ENCODE data around the gene STARD7. TPM values are rescaled to one million over a fixed set of nuclear protein-coding genes. Genes with fewer than 3 reads are reported as not detected.

The STARD7 gene
- polyA plus RNA-seq, 1 donor (not counting 4 experiments of a cell fraction or from before 2014, with no cell fraction given) = 73.4 TPM

DNA sequence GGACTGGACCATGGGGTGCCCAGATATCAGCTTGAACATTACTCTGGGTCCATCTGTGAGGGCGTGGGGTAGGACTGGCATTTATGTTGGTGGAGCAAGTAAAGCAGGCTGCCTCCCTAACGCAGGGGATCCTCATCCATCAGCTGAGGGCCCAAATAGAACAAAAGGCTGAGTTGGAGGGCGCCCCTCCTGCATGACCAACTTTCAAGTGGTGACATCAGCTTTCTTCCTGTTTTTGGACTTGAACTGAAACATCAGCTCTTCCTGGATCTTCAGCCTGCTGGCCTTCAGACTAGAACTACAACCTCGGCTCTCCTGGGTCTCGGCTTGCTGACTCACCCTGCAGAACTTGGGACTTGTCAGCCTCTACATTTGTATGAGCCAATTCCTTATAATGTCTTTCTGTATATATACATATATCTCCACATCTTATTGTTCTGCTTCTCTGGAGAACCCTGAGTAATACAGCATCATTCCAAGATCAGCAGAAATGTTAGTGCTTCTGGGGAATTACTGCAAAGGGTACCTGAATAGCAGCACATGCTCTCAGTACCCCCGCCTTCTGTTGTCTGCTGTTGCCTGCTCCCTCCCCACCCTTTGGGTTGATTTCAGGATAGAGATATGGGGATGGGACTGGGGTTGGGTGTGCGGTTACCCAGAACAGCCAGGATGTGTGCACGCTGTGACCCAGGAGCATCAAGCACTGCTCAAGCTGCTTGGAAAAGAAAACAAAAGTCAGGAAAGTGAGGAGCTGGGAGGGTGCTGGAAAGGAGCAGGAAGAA, 37.2 kb upstream of the STARD7 start:
- no peak overlapping the region for H3K27ac ChIP-seq (ENCODE audit: control insufficient read depth, insufficient read depth, low read length)
- no peak for TF ChIP-seq EZH2 (IDR thresholded peaks at IDR 0.05; ENCODE audit: low read length)
- TF ChIP-seq, protein P1, sequence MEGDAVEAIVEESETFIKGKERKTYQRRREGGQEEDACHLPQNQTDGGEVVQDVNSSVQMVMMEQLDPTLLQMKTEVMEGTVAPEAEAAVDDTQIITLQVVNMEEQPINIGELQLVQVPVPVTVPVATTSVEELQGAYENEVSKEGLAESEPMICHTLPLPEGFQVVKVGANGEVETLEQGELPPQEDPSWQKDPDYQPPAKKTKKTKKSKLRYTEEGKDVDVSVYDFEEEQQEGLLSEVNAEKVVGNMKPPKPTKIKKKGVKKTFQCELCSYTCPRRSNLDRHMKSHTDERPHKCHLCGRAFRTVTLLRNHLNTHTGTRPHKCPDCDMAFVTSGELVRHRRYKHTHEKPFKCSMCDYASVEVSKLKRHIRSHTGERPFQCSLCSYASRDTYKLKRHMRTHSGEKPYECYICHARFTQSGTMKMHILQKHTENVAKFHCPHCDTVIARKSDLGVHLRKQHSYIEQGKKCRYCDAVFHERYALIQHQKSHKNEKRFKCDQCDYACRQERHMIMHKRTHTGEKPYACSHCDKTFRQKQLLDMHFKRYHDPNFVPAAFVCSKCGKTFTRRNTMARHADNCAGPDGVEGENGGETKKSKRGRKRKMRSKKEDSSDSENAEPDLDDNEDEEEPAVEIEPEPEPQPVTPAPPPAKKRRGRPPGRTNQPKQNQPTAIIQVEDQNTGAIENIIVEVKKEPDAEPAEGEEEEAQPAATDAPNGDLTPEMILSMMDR (optimal IDR thresholded peaks at IDR 0.05 in 1 of 3, IDR thresholded peaks at IDR 0.05 in 1 of 3, conservative IDR thresholded peaks at IDR 0.05 in 1 of 3; ENCODE audit: extremely low read depth in 1 of 3, insufficient read depth in 2 of 3, low read length in 3 of 3) = no peak
- no peaks in the 10 kb centered on the region for H3K79me2 ChIP-seq (ENCODE audit: control insufficient read depth, insufficient read depth, low read length)
- no peak overlapping the region for H2AFZ ChIP-seq (ENCODE audit: control insufficient read depth, low read length)
- DNase-seq (ENCODE audit: low read depth, low spot score) (no peak), FAIRE-seq (no peak)
- no peak overlapping the region for H3K9ac ChIP-seq (ENCODE audit: control insufficient read depth, extremely low read depth, insufficient read depth, low read length)
- H3K9me3 ChIP-seq (ENCODE audit: control insufficient read depth, low read depth, low read length) = no peaks in the 10 kb centered on the region
- dilution Hi-C loops (cut with MboI; ENCODE audit: extremely low pct_ligation_motif_present, low sequenced_read_pairs) = no loop called here
- no peaks in the 10 kb centered on the region for H3K27me3 ChIP-seq (ENCODE audit: control insufficient read depth, extremely low read depth, insufficient read depth, low read length)
- H3K4me3 ChIP-seq (ENCODE audit: control insufficient read depth in 2 of 3, extremely low read depth in 1 of 3, insufficient read depth in 2 of 3, low read depth in 1 of 3, low read length in 3 of 3) = no peak overlapping the region
- H3K36me3 ChIP-seq (ENCODE audit: control insufficient read depth in 2 of 2, extremely low read depth in 1 of 2, insufficient read depth in 2 of 2, low read length in 2 of 2) = no peaks in the 10 kb centered on the region
- no peaks in the 10 kb centered on the region for H4K20me1 ChIP-seq (ENCODE audit: control insufficient read depth, extremely low read depth, insufficient read depth, low read length)
- H3K4me1 ChIP-seq (ENCODE audit: control insufficient read depth, extremely low read depth, insufficient read depth, low read length) = peaks cover 20% of the 10 kb centered on the region
- H3K4me2 ChIP-seq (ENCODE audit: control insufficient read depth, extremely low read depth, insufficient read depth, low read depth, low read length) = no peak overlapping the region
- no peaks in the 10 kb centered on the region for H3K9me1 ChIP-seq (ENCODE audit: control insufficient read depth, extremely low read depth, insufficient read depth, low read length)

DNA sequence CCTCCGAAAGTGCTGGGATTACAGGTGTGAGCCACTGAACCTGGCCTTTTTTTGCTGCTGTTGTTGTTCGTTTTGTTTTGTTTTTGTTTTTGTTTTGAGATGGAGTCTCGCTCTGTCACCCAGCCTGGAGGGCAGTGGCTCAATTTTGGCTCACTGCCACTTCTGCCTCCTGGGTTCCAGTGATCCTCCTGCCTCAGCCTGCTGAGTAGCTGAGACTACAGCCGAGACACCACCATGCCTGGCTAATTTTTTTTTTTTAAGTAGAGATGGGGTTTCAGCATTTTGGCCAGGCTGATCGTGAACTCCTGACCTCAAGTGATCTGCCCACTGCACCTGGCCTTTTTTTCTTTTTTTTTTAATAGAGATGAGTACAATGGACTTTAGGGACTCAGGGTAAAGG, 35.2 kb upstream of the STARD7 start:
- H4K20me1 ChIP-seq (ENCODE audit: control insufficient read depth, extremely low read depth, insufficient read depth, low read length) = no peaks in the 10 kb centered on the region
- H2AFZ ChIP-seq (ENCODE audit: control insufficient read depth, low read length) = no peak overlapping the region
- no peak overlapping the region for H3K9ac ChIP-seq (ENCODE audit: control insufficient read depth, extremely low read depth, insufficient read depth, low read length)
- no peaks in the 10 kb centered on the region for H3K27me3 ChIP-seq (ENCODE audit: control insufficient read depth, extremely low read depth, insufficient read depth, low read length)
- H3K36me3 ChIP-seq (ENCODE audit: control insufficient read depth in 2 of 2, extremely low read depth in 1 of 2, insufficient read depth in 2 of 2, low read length in 2 of 2) = no peaks in the 10 kb centered on the region
- DNase-seq (ENCODE audit: low read depth, low spot score) (no peak), FAIRE-seq (no peak)
- no peaks in the 10 kb centered on the region for H3K79me2 ChIP-seq (ENCODE audit: control insufficient read depth, insufficient read depth, low read length)
- no peak overlapping the region for H3K27ac ChIP-seq (ENCODE audit: control insufficient read depth, insufficient read depth, low read length)
- H3K4me2 ChIP-seq (ENCODE audit: control insufficient read depth, extremely low read depth, insufficient read depth, low read depth, low read length) = no peak overlapping the region
- no peak overlapping the region for H3K4me3 ChIP-seq (ENCODE audit: control insufficient read depth in 2 of 3, extremely low read depth in 1 of 3, insufficient read depth in 2 of 3, low read depth in 1 of 3, low read length in 3 of 3)
- dilution Hi-C loops (cut with MboI; ENCODE audit: extremely low pct_ligation_motif_present, low sequenced_read_pairs) = no loop called here
- no peak for TF ChIP-seq EZH2 (IDR thresholded peaks at IDR 0.05; ENCODE audit: low read length)
- TF ChIP-seq, protein P1 (optimal IDR thresholded peaks at IDR 0.05 in 1 of 3, IDR thresholded peaks at IDR 0.05 in 1 of 3, conservative IDR thresholded peaks at IDR 0.05 in 1 of 3; ENCODE audit: extremely low read depth in 1 of 3, insufficient read depth in 2 of 3, low read length in 3 of 3) = no peak
- H3K4me1 ChIP-seq (ENCODE audit: control insufficient read depth, extremely low read depth, insufficient read depth, low read length) = peaks cover 28% of the 10 kb centered on the region
- H3K9me1 ChIP-seq (ENCODE audit: control insufficient read depth, extremely low read depth, insufficient read depth, low read length) = peaks cover 2% of the 10 kb centered on the region
- no peaks in the 10 kb centered on the region for H3K9me3 ChIP-seq (ENCODE audit: control insufficient read depth, low read depth, low read length)
